A549 (cell line): ENCODE data around the gene CREM.

ENCODE experiments used
- CTCF ChIP-seq: fragments of >200 bp; sonication (Bioruptor Twin); formaldehyde crosslinking; IDR thresholded peaks from 3 replicates; pipeline ENCODE4 v1.5.1; 2016
- POLR2A ChIP-seq: IDR thresholded peaks from 2 replicates; pipeline ENCODE4 v1.6.1; 2012; ENCODE audit warnings: mild to moderate bottlenecking, low read length

DNA sequence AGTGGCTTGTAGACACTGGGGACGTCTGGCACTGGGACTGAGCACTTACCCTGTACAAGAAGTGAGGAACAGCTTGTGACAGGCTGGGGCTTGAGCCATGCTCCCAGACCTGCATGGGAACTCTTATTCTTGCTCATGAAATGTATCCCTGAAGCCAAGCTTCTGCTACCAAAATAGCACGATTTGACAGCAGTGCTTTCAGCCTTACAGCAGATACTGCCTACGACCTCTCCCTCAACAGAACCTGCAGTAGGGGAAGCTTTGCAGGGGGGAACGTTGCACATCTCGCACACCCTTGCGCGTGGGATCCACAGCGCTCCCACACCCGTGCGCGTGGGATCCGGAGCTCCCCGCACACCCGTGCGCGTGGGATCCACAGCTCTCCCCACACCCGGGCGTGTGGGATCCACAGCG lies 88.0 kb downstream of the CREM start:
- no peak for TF ChIP-seq CTCF
- TF ChIP-seq POLR2A = no peak
